ENCODE results near the gene NAALADL2. TPM values are rescaled to one million over a fixed set of nuclear protein-coding genes. Genes with fewer than 3 reads are reported as not detected.

The NAALADL2 gene
- total RNA-seq, 1 experiment from 2014 or later = 1.6 TPM

- H3K36me3 Mint-ChIP-seq (ENCODE audit: insufficient read depth in 1 of 3, low read depth in 3 of 3) = no peaks in the 10 kb centered on the region
- TF ChIP-seq CTCF (conservative IDR thresholded peaks at IDR 0.05) = no peak
- Histone ChIP-seq H2AFZ (ENCODE audit: low read length) (no peak overlapping the region), H3K79me2 (ENCODE audit: insufficient read depth, low read length) (no peaks in the 10 kb centered on the region), H4K20me1 (ENCODE audit: control insufficient read depth, insufficient read depth, insufficient read length) (no peaks in the 10 kb centered on the region), H3K56ac (ENCODE audit: insufficient read length, low read depth, low read length) (no peak overlapping the region), H3K9ac (ENCODE audit: extremely low read depth, insufficient read length, low read length) (no peak overlapping the region), H3K23ac (ENCODE audit: insufficient read length, low read depth, low read length) (no peak overlapping the region), H3T11ph (ENCODE audit: low read length) (no peak overlapping the region), H2BK15ac (ENCODE audit: low read depth, low read length) (no peak overlapping the region), H2AK5ac (ENCODE audit: insufficient read length, low read length) (no peak overlapping the region), H2BK5ac (ENCODE audit: insufficient read length, low read length) (no peak overlapping the region), H3K27ac (ENCODE audit: insufficient read length, low read depth, low read length) (no peak overlapping the region), H3K4ac (ENCODE audit: low read depth, low read length) (no peak overlapping the region), H3K27me3 (ENCODE audit: insufficient read depth, low read length) (no peaks in the 10 kb centered on the region), H4K5ac (ENCODE audit: insufficient read length, low read depth, low read length) (no peak overlapping the region), H3K79me1 (ENCODE audit: insufficient read depth, low read depth, low read length, poor library complexity, severe bottlenecking) (no peaks in the 10 kb centered on the region), H3K23me2 (ENCODE audit: insufficient read length, low read depth, low read length, poor library complexity, severe bottlenecking) (no peaks in the 10 kb centered on the region), H3K4me2 (ENCODE audit: insufficient read depth, insufficient read length, low read length) (no peak overlapping the region), H4K8ac (replicated peaks; ENCODE audit: insufficient read length, low read depth, low read length) (no peak overlapping the region), H3K4me1 (ENCODE audit: insufficient read depth, low read length) (no peaks in the 10 kb centered on the region), H4K91ac (ENCODE audit: insufficient read length, low read depth, low read length) (no peak overlapping the region), H3K9me3 (ENCODE audit: control insufficient read depth, low read depth, low read length) (no peaks in the 10 kb centered on the region), H2BK20ac (ENCODE audit: low read depth, low read length, poor library complexity, severe bottlenecking) (no peak overlapping the region), H3K14ac (ENCODE audit: insufficient read depth, low read length) (no peak overlapping the region), H2BK12ac (ENCODE audit: insufficient read length, low read depth, low read length) (no peak overlapping the region), H2BK120ac (ENCODE audit: low read depth, low read length, poor library complexity, severe bottlenecking) (no peak overlapping the region), H3K18ac (ENCODE audit: insufficient read length, low read depth, low read length) (no peak overlapping the region)
- H3K27me3 Mint-ChIP-seq (ENCODE audit: low read depth) = peaks cover 7% of the 10 kb centered on the region
- no peak for DNase-seq
- H3K27ac Mint-ChIP-seq = no peak overlapping the region
- no peaks in the 10 kb centered on the region for H3K9me3 Mint-ChIP-seq
- no peak overlapping the region for H3K4me3 Mint-ChIP-seq
- WGBS (ENCODE audit: extremely low coverage, insufficient read length, low lambda C conversion rate) = no CpG with 5 or more reads among the region's 1 CpG
- H3K4me1 Mint-ChIP-seq = peaks cover 0 to 3% of the 10 kb centered on the region in 2 experiments; a peak in 2 of 4 replicates
Measured at GRCh38 chr3:175246766-175247165, 387.6 kb downstream of the NAALADL2 start.

Data from H9 (cell line).